Activated T-helper 1 cell treated with anti-CD3 and anti-CD28 coated beads, Interleukin-12 subunit alpha, Interleukin-12 subunit beta, Interleukin-2, Interleukin-4 antibody, amounts not matched to agents 30 ng/mL and 10 ng/mL and 1 ng/mL, durations not matched to agents 14 hours and 24 hours and 36 hours (primary cell): ENCODE measurements around the gene MYO1B. TPM values are rescaled to one million over a fixed set of nuclear protein-coding genes. Genes with fewer than 3 reads are reported as not detected.

ENCODE experiments used
- DNase-seq: peaks from one replicate; pipeline ENCODE4 v3.0.0; 2021; ENCODE audit warnings: low spot score
- H3K27ac Mint-ChIP-seq: one replicate; pipeline ENCODE4 v1.8.0; 2021; ENCODE audit warnings: mild to moderate bottlenecking, mixed read lengths
- H3K27me3 Mint-ChIP-seq: one replicate; pipeline ENCODE4 v1.8.0; 2022; ENCODE audit warnings: mild to moderate bottlenecking, moderate library complexity, mixed read lengths; ENCODE audit not compliant: insufficient read depth
- H3K36me3 Mint-ChIP-seq: one replicate; pipeline ENCODE4 v1.8.0; 2021; ENCODE audit warnings: low read depth, mixed read lengths
- H3K4me1 Mint-ChIP-seq: one replicate; pipeline ENCODE4 v1.8.0; 2021; ENCODE audit warnings: low read depth, mixed read lengths
- H3K4me3 Mint-ChIP-seq: one replicate; pipeline ENCODE4 v1.8.0; 2021; ENCODE audit warnings: mild to moderate bottlenecking, moderate library complexity, mixed read lengths
- H3K9me3 Mint-ChIP-seq: one replicate; pipeline ENCODE4 v1.8.0; 2021; ENCODE audit warnings: mixed read lengths
- intact Hi-C: fragments of 100-400 bp; cut with micrococcal nuclease; formaldehyde crosslinking; loops from one replicate; pipeline ENCODE4 v1.15.1; 2024
- total RNA-seq: library from RNA; stranded (reverse); gene quantifications from 2 replicates; pipeline ENCODE4 v1.2.3, GENCODE V29; 2022

Gene MYO1B
- total RNA-seq: 13.2 and 15.2 TPM in 2 replicates

DNA sequence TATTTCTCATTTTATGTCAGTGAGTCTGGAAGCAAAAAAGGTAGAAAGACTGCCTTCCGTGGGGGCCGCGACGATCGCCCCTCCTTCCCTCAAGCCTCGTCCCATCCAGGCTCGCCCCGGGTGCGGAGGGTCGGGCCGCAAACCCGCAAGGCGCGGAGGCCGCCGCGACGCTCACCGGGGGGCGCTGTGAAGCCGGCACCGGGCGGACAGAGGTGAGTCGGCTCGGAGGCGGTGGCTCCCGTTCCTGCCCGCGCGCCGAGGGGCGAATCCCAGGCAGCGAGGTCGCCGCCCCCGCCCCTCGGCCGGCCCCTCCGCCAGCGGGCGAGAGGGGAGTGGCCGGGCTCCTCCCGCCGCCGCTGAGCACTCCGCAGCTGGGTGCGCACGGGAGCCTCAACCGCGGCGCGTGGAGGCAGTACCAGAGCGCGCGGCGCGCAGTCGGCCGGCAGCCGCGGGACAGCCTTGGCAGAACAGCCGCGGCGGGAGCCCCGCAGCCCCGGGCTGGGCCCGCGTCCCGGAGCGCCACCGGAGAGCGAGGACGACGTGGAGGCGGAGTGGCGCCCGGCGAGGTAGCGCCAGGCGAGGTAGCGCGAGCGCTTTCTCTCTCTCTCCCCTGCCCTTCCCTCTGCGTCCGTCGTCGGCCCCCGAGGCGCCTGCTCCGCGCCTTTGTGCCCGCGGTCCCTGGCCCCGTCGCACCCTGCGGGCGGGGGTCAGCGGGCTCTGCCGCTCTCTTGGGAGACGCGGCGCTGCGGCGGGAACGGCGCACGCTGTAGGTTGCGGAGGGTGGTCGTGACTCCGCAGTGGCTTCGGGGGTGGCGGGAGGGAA, at the start of gene MYO1B:
TSS of gene MYO1B (plus strand) at position 359 of the 823 bp plus-strand sequence. CDS start 31,492 bp downstream, outside the sequence.
- Mint-ChIP-seq H3K27me3 (peaks cover 5% of the 10 kb centered on the region), H3K27ac (peak within 1 kb of the TSS; percentile 49)
- intact Hi-C loops: loop anchor here (2.0 to 10.0 kb wide), 4 partner anchors 50 to 280 kb away; no protein-coding TSS in a partner anchor

DNA sequence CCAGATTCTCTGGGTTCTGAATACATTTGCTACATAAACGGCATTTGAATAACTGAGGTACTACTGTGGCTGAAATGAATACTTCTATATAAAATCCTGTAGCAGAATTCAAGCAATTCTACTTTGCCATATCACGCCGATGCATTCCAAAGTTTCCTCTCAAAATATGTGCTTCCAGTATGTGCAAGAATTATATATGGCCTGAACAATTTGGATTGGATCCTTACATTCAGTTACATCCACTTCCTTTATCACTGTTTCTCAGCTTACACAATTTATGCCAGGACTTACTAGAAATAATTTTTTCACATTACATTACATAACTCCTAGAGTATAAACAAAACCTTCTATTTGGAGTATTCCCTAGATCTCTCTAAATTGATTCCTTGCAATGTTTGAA, 48.1 kb upstream of the MYO1B start:
- no peak overlapping the region for H3K4me3 Mint-ChIP-seq
- DNase-seq: no peak
- peaks cover 26% of the 10 kb centered on the region for H3K9me3 Mint-ChIP-seq
- H3K4me1 Mint-ChIP-seq: peaks cover 48% of the 10 kb centered on the region
- no peaks in the 10 kb centered on the region for H3K27me3 Mint-ChIP-seq
- no peak overlapping the region for H3K27ac Mint-ChIP-seq
- peaks cover 5% of the 10 kb centered on the region for H3K36me3 Mint-ChIP-seq
- intact Hi-C loops: no loop called here

More for the DNA sequence above, at the start of gene MYO1B:
- Mint-ChIP-seq H3K9me3 (no peaks in the 10 kb centered on the region), H3K4me1 (peaks cover 23% of the 10 kb centered on the region), H3K4me3 (peak within 1 kb of the TSS; percentile 77), H3K36me3 (peaks cover 1% of the 10 kb centered on the region)
- DNase-seq: peak; percentile 58

DNA sequence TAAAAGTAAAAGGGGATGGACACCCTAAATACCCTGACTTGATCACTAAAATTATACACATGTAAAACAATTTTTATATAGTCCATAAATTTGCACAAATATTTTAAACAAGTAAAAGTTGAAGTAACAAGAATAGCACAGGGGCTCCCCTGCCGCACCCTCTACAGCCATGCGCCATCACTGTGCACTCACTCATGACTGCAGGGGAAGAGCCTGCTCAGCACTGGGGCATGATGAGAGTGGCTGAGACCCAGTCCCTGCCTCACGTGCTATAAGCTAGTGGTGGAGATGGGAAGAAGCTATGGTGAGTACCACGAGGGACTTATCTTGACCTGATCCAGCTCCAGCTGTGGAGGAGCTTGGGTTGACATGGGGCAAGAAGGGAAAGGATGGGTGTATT, 46.9 kb upstream of the MYO1B start:
- Mint-ChIP-seq H3K9me3 (peaks cover 26% of the 10 kb centered on the region), H3K4me1 (peaks cover 54% of the 10 kb centered on the region), H3K27ac (no peak overlapping the region), H3K27me3 (no peaks in the 10 kb centered on the region), H3K36me3 (peaks cover 12% of the 10 kb centered on the region), H3K4me3 (no peak overlapping the region)
- no peak for DNase-seq
- intact Hi-C loops: no loop called here

DNA sequence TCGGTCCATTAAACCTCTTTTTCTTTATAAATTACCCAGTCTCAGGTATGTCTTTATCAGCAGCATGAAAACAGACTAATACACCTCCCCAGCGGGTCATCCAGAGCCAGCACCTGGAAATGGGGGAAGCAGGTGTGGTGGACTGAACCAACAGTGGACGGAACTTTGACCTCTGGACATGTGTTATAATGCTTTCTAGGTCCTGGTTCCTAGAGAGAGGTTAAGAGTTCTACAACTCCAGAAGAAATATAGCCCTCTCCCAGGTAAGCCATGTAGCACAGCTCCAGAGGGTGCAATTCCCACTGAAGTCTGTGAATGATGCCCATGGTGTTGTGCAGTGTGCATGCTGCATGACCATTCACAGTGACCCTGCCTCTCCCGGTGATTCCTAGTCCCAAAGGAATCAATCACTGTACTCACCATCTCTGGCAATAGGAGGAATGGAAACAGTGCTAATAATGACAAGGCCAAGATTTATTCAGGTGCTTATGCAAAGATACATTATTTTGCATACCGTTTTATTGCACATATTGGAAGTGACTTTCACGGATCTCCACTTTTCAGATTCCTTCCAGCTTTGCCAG, 45.2 kb upstream of the MYO1B start:
- peaks cover 49% of the 10 kb centered on the region for H3K4me1 Mint-ChIP-seq
- peaks cover 15% of the 10 kb centered on the region for H3K36me3 Mint-ChIP-seq
- intact Hi-C loops: no loop called here
- DNase-seq: no peak
- no peaks in the 10 kb centered on the region for H3K27me3 Mint-ChIP-seq
- no peak overlapping the region for H3K27ac Mint-ChIP-seq
- H3K9me3 Mint-ChIP-seq: peaks cover 26% of the 10 kb centered on the region
- H3K4me3 Mint-ChIP-seq: no peak overlapping the region

DNA sequence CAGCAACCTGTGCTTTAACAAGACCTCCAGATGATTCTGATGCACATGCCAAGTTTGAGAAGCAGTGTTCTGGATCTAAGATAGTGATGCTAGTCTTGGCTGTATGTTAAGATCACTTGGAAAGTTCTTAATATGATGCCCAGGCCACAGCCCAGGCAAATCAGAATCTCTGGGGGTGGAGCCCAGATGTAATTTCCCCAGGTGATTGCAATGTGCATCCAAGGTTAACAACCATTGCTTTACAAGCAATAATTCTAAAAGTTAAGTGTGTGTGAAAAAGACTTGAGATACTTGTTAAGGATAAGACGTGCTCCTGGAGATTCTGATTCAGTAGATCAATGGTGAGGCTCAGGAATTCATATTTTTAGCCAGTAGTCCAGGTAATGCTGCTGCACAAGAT, 44.3 kb upstream of the MYO1B start:
- H3K9me3 Mint-ChIP-seq: peaks cover 26% of the 10 kb centered on the region
- H3K4me1 Mint-ChIP-seq: peaks cover 50% of the 10 kb centered on the region
- intact Hi-C loops: no loop called here
- no peak for DNase-seq
- H3K4me3 Mint-ChIP-seq: no peak overlapping the region
- peaks cover 15% of the 10 kb centered on the region for H3K36me3 Mint-ChIP-seq
- H3K27ac Mint-ChIP-seq: no peak overlapping the region
- no peaks in the 10 kb centered on the region for H3K27me3 Mint-ChIP-seq

DNA sequence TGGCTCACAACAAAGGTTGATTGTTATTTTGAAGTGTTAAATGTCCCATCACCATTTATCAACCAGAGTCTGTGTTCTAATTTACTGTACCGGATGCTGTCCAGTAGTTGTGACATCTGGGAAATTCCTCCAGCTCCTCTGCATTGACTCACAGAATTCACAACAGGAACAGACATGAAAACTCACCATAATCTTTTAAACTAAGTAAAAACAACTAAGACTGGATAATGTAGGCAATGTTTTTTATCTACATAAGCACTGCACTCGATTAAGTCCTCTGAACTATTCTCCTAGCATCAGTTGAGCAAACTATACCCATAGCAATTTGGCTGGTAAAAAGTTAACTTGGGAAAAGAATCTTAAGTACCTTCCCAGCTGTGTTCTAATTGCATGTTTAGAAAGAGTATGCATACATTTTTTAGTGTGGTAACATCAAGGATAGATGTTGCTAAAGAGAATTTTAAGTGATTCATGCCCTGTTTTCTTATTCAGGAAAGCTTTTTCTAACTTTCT, 42.9 kb upstream of the MYO1B start:
- peak overlapping the region; percentile 68 for H3K4me3 Mint-ChIP-seq
- peak overlapping the region; percentile 86 for H3K27ac Mint-ChIP-seq
- peaks cover 59% of the 10 kb centered on the region for H3K4me1 Mint-ChIP-seq

DNA sequence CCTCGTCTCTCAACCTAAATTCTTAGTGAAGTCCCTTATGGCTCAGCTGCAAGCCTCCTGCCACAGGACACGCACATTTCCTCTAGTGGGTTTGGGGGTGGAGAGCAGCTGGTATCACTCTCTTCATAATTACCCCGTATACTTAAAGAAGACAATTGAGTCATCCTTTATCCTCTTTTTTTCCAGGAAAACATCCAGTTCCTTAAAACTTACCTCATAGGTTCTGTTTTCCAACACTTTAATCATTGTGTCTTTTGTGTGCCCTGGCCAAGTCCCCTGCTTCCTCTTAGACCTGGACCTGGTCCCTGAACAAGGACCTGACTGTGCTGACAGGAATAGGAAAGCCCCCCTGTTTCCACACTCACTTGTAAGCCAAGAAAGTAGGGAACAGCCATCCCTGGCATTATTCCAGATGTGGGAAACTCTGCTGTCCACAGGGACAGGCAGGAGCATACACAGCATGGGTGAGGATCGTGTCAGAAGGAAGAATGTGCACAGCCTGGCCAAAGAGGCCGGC, 42.3 kb upstream of the MYO1B start:
- H3K27ac Mint-ChIP-seq: peak overlapping the region; percentile 86
- H3K36me3 Mint-ChIP-seq: peaks cover 22% of the 10 kb centered on the region
- H3K4me3 Mint-ChIP-seq: peak overlapping the region; percentile 68
- intact Hi-C loops: loop anchor here (2.0 kb wide), 1 partner anchor 16 kb away; no protein-coding TSS in a partner anchor
- H3K27me3 Mint-ChIP-seq: no peaks in the 10 kb centered on the region
- peaks cover 29% of the 10 kb centered on the region for H3K9me3 Mint-ChIP-seq
- peaks cover 52% of the 10 kb centered on the region for H3K4me1 Mint-ChIP-seq
- DNase-seq: no peak

More for the DNA sequence above, 42.9 kb upstream of the MYO1B start:
- Mint-ChIP-seq H3K9me3 (peaks cover 29% of the 10 kb centered on the region), H3K27me3 (no peaks in the 10 kb centered on the region), H3K36me3 (peaks cover 24% of the 10 kb centered on the region)
- DNase-seq: no peak
- intact Hi-C loops: loop anchor here (2.0 kb wide), 1 partner anchor 17 kb away; no protein-coding TSS in a partner anchor

DNA sequence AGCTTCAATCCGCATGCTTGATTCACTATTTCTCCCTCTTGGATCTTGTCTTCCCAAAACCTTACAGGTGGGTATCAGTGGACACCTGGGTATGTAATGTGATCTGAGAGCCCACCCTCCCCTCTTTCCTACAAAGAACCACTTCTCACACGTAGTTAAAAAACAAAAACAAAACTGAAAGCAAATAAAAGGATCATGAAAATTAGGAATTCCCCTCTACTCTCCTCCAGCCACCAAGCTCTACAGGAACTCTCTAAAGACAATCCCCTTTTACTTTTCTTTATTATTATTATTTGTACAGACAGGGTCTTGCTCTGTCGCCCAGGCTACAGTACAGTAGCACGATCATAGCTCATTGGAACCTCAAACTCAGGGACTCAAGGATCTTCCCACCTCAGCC, 40.8 kb upstream of the MYO1B start:
- DNase-seq: no peak
- peaks cover 48% of the 10 kb centered on the region for H3K4me1 Mint-ChIP-seq
- peak overlapping the region; percentile 93 for H3K27ac Mint-ChIP-seq
- H3K9me3 Mint-ChIP-seq: peaks cover 23% of the 10 kb centered on the region
- H3K4me3 Mint-ChIP-seq: peak overlapping the region; percentile 76
- intact Hi-C loops: loop anchor here (1.0 kb wide), 1 partner anchor 10 kb away; no protein-coding TSS in a partner anchor
- H3K27me3 Mint-ChIP-seq: no peaks in the 10 kb centered on the region
- H3K36me3 Mint-ChIP-seq: peaks cover 19% of the 10 kb centered on the region

DNA sequence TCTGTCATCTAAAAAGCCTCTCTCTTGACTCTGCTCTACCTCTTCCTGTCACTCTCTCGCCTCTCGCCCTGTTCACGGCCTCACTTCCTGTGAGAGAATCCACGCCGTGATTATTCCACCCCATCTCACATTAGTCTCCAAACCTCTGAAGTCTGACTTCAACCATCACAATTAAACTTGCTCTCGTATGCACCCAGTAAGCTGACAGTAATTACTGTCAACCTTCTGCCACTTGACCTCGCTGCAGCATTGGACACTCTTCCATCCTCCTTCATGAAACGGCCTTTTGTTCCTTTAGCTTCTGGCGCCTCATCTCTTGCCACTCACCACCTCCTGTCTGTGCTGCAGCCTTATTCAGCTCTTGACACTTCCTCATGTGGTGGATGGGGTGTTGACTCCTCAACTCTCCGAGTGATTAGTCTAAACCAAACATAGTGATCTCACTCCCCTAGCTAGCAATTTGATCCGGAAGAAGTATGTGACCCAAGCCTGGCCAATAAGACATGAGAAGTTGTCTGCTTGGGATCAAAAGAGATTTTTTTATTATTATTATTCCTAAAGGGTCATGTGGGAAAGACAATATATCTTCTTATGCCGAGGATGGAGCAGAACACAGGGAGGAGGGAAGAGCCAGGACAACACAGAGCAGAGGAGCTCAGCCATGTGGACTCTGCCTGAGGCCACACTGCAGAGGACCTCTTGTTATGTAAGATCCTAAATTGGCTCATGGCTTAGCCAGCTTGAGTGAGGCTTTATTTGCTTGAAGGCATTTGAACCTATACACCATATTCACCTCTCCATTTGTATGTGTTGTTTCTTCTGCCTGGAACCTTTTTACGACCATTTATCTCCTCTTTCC, 38.4 kb upstream of the MYO1B start:
- no peak for DNase-seq
- Mint-ChIP-seq H3K9me3 (peaks cover 12% of the 10 kb centered on the region), H3K36me3 (peaks cover 19% of the 10 kb centered on the region)

DNA sequence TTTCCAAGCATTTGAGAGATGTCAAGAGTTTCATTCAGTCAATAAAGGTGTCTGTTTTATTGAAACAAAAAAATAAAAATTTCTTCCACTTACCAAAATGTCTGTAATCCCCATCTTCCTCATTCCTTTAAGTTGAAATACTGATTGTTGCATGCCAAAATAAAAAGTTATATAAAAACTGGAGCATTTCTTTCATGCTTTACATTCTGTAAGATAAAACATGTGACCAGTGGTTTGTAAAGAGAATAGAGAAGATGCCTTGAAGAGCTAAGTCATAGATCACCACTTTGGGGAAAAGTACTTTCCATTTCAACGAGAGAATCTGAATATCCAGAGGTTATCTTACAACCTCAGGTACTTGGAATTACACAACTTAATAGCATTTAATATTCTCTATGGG, 35.9 kb upstream of the MYO1B start:
- intact Hi-C loops: no loop called here
- Mint-ChIP-seq H3K4me3 (no peak overlapping the region), H3K27ac (no peak overlapping the region), H3K4me1 (peaks cover 20% of the 10 kb centered on the region), H3K9me3 (peaks cover 29% of the 10 kb centered on the region), H3K27me3 (no peaks in the 10 kb centered on the region), H3K36me3 (peaks cover 19% of the 10 kb centered on the region)
- no peak for DNase-seq

More for the DNA sequence above, 38.4 kb upstream of the MYO1B start:
- Mint-ChIP-seq H3K4me3 (peak overlapping the region; percentile 63), H3K27me3 (no peaks in the 10 kb centered on the region), H3K27ac (peak overlapping the region; percentile 87), H3K4me1 (peaks cover 41% of the 10 kb centered on the region)
- intact Hi-C loops: no loop called here

DNA sequence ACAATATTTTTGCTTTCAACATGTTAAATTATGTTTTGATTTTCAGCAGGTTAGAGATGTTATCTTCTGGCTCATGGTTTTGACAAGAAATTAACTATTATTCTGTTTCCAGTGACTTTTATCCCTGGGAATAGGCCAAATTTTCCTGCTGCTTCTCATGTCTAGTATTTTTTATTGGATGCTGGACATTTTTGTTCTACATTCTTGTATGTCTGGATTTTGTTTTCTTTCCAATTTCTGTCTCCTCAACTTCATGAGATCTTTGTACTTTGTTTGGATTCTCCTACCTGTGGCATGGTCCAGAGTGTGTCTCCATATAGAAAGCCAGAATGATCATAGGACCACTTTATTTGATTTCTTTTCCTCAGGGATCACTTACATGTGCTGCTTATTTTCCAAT, 33.1 kb upstream of the MYO1B start:
- peaks cover 12% of the 10 kb centered on the region for H3K36me3 Mint-ChIP-seq
- intact Hi-C loops: no loop called here
- H3K9me3 Mint-ChIP-seq: peaks cover 26% of the 10 kb centered on the region
- no peak for DNase-seq
- no peaks in the 10 kb centered on the region for H3K27me3 Mint-ChIP-seq
- H3K4me3 Mint-ChIP-seq: no peak overlapping the region
- H3K4me1 Mint-ChIP-seq: no peaks in the 10 kb centered on the region
- H3K27ac Mint-ChIP-seq: no peak overlapping the region

DNA sequence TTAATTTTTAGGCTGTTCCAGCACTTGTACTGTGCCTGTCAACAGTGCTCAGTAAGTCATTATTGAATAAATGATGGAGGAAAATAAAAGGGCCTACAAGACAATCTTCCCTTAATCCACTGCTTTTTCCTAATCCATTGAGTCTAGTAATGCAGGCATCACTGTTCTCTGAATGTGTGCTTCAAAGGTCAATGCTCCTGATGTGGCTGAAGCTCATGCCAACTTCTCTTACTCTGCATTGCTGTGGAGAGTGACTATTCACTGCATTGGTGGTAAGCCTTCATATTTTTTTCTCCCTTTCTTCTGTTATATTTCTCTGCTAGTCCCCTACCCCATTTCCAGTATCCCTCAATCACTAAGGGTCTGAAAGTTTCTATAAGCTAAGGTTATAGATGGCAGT, 31.9 kb upstream of the MYO1B start:
- Mint-ChIP-seq H3K9me3 (peaks cover 26% of the 10 kb centered on the region), H3K4me3 (no peak overlapping the region), H3K36me3 (peaks cover 12% of the 10 kb centered on the region), H3K4me1 (peaks cover 11% of the 10 kb centered on the region), H3K27ac (no peak overlapping the region), H3K27me3 (no peaks in the 10 kb centered on the region)
- DNase-seq: no peak
- intact Hi-C loops: no loop called here
